C4-2B (cell line): ENCODE results near the gene OSBPL10.

Experiments
- H3K27ac ChIP-seq: fragments of 450-650 bp; 2 replicates; pipeline ENCODE4 v1.5.1; 2017
- CTCF ChIP-seq: fragments of 450-650 bp; conservative IDR thresholded peaks from 2 replicates; pipeline ENCODE4 v1.5.1; 2017; ENCODE audit warnings: mild to moderate bottlenecking
- ZFX ChIP-seq: fragments of 450-650 bp; IDR thresholded peaks from 2 replicates; pipeline ENCODE4 v1.6.1; 2017

OSBPL10 gene

GRCh38 chr3:31670136-31670535 is 310.9 kb downstream of the OSBPL10 start:
- no peak overlapping the region for H3K27ac ChIP-seq
- no peak for TF ChIP-seq ZFX
- TF ChIP-seq CTCF, result no peak

- H3K27ac ChIP-seq, result no peak overlapping the region
- TF ChIP-seq ZFX (no peak), CTCF (no peak)
These were observed 312.8 kb downstream of the OSBPL10 start for GRCh38 chr3:31668242-31668641.

GRCh38 chr3:31667582-31667981 is 313.5 kb downstream of the OSBPL10 start:
- H3K27ac ChIP-seq, result no peak overlapping the region
- TF ChIP-seq ZFX (no peak), CTCF (no peak)

- TF ChIP-seq CTCF, result no peak
- TF ChIP-seq ZFX, result no peak
- H3K27ac ChIP-seq, result no peak overlapping the region
These were observed 317.0 kb downstream of the OSBPL10 start for GRCh38 chr3:31664031-31664430.

DNA sequence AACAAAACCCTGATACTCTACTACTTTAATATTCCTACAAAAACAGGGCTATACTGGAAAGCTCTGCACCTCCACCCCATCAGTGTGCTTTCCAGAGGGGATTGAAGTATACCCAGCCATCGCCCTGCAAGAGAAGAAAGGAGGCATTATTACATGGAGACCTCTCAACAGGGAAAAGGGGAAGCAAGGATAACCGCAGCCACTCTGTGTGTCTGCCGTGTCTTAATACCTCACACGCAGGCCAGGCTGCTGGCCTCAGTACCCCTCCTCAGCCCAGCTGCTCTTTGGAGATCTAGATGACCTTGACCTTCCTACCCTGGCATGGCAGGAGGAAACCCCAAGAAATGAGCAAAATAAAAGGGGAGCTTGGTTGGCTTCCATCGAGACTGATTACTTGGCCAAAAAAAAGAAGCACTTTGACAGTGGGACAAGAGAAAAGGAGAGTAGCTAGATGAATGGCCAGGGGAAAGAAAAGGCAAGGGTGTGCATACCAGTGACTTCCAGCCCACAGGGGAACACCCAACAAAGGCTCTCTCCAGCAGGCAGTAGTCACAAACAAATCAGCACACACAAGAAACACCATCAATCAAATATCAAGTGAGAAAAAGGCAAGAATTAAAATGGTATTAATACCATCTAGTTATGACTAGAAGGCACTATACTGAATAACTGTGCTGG is 318.9 kb downstream of the OSBPL10 start:
- no peak overlapping the region for H3K27ac ChIP-seq
- TF ChIP-seq CTCF (no peak), ZFX (no peak)

GRCh38 chr3:31661286-31661685 is 319.8 kb downstream of the OSBPL10 start:
- no peak for TF ChIP-seq ZFX
- no peak for TF ChIP-seq CTCF
- no peak overlapping the region for H3K27ac ChIP-seq

- no peak for TF ChIP-seq CTCF
- no peak for TF ChIP-seq ZFX
- no peak overlapping the region for H3K27ac ChIP-seq
These were observed 321.8 kb downstream of the OSBPL10 start for GRCh38 chr3:31659246-31659645.
